A549 (cell line): ENCODE results near the gene PCBP3.

Experiments
- BHLHE40 ChIP-seq: IDR thresholded peaks from 2 replicates; pipeline ENCODE4 v1.6.1; 2012; ENCODE audit warnings: low read depth, low read length, inconsistent platforms
- HOXA7 ChIP-seq: fragments of 250-450 bp; sonication (Bioruptor Pico); IDR thresholded peaks from 2 replicates; pipeline ENCODE4 v1.5.0; 2020; ENCODE audit warnings: mild to moderate bottlenecking, moderate library complexity
- MAFK ChIP-seq: fragments of 450-650 bp; IDR thresholded peaks from 2 replicates; pipeline ENCODE4 v1.6.1; 2014; ENCODE audit not compliant: partially characterized antibody
- MYC ChIP-seq: IDR thresholded peaks from 2 replicates; pipeline ENCODE4 v1.6.1; 2012; ENCODE audit warnings: mild to moderate bottlenecking, inconsistent platforms, low read length, improper control_type of control experiment, borderline replicate concordance
- NR3C1 ChIP-seq: fragments of >200 bp; sonication (Bioruptor Twin); formaldehyde crosslinking; IDR thresholded peaks from 3 replicates; pipeline ENCODE4 v1.6.1; 2017
- POLR2A ChIP-seq: IDR thresholded peaks from 2 replicates; pipeline ENCODE4 v1.6.1; 2012; ENCODE audit warnings: mild to moderate bottlenecking, low read length
- SREBF2 ChIP-seq: fragments of 450-650 bp; IDR thresholded peaks from 2 replicates; pipeline ENCODE4 v1.6.1; 2014; ENCODE audit warnings: mild to moderate bottlenecking, moderate library complexity
- TF ChIP-seq, protein P1 (sequence below): fragments of >200 bp; sonication (Bioruptor Twin); formaldehyde crosslinking; IDR thresholded peaks from 3 replicates; pipeline ENCODE4 v1.5.1; 2016
- TF ChIP-seq, protein P2 (sequence below): fragments of 450-650 bp; IDR thresholded peaks from 2 replicates; pipeline ENCODE4 v1.6.1; 2014; ENCODE audit warnings: antibody characterized with exemption
- TF ChIP-seq, protein P3 (sequence below): fragments of >200 bp; sonication (Bioruptor Twin); formaldehyde crosslinking; IDR thresholded peaks from 3 replicates; pipeline ENCODE4 v1.6.1; 2016

DNA sequence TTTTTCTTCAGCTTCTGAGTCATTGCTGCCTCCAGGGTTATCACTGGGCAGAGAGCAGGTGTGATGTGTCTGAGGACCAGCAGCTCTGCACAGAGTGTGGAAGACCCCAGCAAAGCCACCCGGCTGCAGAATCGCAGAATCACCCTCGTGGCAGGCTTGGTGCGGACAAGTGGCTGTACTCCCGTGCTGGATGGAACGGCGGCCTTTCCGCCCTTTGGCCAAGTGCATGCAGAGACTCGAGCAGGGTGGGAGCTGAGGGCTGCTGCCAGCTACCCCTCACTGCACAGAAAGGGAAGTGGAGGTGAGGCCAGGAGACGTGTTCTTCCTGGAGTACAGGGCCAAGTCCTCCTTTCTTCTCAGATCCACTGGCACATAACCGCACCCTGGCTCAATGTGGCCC lies 162.5 kb downstream of the PCBP3 start:
- TF ChIP-seq, protein P1, sequence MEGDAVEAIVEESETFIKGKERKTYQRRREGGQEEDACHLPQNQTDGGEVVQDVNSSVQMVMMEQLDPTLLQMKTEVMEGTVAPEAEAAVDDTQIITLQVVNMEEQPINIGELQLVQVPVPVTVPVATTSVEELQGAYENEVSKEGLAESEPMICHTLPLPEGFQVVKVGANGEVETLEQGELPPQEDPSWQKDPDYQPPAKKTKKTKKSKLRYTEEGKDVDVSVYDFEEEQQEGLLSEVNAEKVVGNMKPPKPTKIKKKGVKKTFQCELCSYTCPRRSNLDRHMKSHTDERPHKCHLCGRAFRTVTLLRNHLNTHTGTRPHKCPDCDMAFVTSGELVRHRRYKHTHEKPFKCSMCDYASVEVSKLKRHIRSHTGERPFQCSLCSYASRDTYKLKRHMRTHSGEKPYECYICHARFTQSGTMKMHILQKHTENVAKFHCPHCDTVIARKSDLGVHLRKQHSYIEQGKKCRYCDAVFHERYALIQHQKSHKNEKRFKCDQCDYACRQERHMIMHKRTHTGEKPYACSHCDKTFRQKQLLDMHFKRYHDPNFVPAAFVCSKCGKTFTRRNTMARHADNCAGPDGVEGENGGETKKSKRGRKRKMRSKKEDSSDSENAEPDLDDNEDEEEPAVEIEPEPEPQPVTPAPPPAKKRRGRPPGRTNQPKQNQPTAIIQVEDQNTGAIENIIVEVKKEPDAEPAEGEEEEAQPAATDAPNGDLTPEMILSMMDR: no peak
- TF ChIP-seq MAFK (no peak), SREBF2 (no peak), MYC (no peak), HOXA7 (CRISPR knock-in tag) (no peak), POLR2A (no peak), BHLHE40 (no peak), NR3C1 (no peak)
- TF ChIP-seq, protein P2, sequence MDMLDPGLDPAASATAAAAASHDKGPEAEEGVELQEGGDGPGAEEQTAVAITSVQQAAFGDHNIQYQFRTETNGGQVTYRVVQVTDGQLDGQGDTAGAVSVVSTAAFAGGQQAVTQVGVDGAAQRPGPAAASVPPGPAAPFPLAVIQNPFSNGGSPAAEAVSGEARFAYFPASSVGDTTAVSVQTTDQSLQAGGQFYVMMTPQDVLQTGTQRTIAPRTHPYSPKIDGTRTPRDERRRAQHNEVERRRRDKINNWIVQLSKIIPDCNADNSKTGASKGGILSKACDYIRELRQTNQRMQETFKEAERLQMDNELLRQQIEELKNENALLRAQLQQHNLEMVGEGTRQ: no peak
- TF ChIP-seq, protein P3, sequence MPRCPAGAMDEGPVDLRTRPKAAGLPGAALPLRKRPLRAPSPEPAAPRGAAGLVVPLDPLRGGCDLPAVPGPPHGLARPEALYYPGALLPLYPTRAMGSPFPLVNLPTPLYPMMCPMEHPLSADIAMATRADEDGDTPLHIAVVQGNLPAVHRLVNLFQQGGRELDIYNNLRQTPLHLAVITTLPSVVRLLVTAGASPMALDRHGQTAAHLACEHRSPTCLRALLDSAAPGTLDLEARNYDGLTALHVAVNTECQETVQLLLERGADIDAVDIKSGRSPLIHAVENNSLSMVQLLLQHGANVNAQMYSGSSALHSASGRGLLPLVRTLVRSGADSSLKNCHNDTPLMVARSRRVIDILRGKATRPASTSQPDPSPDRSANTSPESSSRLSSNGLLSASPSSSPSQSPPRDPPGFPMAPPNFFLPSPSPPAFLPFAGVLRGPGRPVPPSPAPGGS: no peak
